Cardiac fibroblast (primary cell): ENCODE data around the gene FGB.

Experiments used
- DNase-seq, 2 donors: peaks; one replicate each; pipeline versions ENCODE4 v3.0.0 to v3.0.0-alpha.2; 2010; ENCODE audit warnings: low read depth in 2 of 2
- H3K4me3 ChIP-seq, 2 donors: replicated peaks in 1 of 2; 1 replicate in 1 of 2; 2 replicates in 1 of 2; pipeline ENCODE4 v1.5.1; 2011; ENCODE audit warnings: low read depth in 2 of 2, low read length in 2 of 2, mild to moderate bottlenecking in 2 of 2, moderate library complexity in 1 of 2
- CTCF ChIP-seq: IDR thresholded peaks from one replicate; pipeline ENCODE4 v1.5.1; 2011; ENCODE audit warnings: low read depth, mild to moderate bottlenecking, low read length, inconsistent platforms

The FGB gene

DNA sequence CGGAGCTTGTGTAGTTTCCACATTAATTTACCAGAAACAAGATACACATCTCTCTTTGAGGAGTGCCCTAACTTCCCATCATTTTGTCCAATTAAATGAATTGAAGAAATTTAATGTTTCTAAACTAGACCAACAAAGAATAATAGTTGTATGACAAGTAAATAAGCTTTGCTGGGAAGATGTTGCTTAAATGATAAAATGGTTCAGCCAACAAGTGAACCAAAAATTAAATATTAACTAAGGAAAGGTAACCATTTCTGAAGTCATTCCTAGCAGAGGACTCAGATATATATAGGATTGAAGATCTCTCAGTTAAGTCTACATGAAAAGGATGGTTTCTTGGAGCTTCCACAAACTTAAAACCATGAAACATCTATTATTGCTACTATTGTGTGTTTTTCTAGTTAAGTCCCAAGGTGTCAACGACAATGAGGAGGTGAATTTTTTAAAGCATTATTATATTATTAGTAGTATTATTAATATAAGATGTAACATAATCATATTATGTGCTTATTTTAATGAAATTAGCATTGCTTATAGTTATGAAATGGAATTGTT, at the start of gene FGB:
TSS of gene FGB (plus strand) at position 315 of the 558 bp plus-strand sequence. CDS start at position 323, 8 bp downstream.
- no peak within 1 kb of the TSS for H3K4me3 ChIP-seq
- TF ChIP-seq CTCF, result no peak
- no peak for DNase-seq

DNA sequence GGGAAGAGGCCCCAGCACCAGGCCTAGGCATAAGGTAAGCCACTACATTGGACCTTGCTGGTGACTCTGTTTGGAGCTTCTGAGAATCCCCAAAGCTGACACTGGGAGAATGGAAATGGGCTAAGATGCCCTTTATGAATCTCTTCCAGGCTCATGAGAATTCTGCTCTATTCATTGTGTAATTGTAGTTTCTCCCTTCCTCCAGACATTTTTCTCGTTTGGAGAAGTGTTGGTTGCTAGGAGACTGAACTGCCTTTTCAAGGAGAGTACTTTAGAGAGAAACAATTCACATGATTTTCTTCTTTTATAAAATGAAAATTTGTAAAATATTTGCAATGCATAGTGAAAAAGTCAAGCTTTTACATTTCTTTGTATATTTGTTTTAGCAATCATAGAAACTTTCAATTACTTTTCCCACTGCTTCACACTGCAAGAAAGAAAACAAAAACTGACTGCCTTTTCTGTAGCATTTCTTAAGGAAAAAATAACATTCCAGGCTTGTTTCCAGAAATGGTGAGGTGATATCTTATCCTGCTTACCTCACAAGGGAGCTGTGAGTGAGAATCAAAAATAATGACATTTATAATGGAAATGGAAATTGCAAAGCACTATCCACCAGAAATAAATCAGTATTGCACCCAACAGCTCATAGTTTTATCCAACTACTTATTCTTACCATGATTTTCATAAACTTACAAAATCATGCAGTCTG, 46.3 kb upstream of the FGB start:
- H3K4me3 ChIP-seq, result no peak overlapping the region
- no peak for TF ChIP-seq CTCF
- DNase-seq, result no peak

DNA sequence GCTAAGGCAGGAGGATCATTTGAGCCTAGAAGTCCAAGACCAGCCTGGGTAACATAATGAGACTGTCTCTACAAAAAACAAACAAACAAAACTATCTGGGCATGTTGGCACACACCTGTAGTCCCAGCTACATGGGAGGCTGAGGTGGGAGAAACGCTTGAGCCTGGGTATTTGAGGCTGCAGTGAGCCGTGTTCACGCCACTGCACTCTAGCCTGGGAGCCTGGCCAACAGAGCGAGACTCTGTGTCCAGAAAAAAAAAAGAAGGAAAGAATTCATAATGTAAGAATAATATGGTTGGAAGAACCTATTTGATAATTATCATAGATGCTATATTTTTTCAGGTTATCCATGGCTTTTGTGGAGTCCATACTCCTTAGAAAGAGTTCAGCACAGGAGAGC, 45.2 kb upstream of the FGB start:
- DNase-seq, result no peak
- TF ChIP-seq CTCF, result no peak
- no peak overlapping the region for H3K4me3 ChIP-seq

DNA sequence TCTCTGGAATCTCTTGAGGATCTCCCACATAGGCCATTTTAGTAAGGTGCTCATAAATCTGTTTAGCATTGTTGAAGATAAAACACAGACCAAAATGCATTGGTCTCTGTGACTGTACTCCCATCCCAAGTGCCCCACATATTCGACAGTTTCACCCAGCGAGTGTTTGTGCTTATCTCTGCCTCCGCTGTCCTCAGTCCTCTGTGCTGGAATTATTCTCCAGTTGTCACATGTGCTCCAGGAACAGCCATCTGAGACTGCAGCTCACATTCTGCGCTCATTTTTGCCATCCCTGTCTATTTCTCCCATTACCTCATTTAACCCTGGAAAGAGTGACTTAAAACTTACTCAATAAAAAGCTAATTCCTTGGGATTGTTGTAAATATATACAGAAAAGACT, 43.6 kb upstream of the FGB start:
- no peak for DNase-seq
- no peak overlapping the region for H3K4me3 ChIP-seq
- no peak for TF ChIP-seq CTCF

DNA sequence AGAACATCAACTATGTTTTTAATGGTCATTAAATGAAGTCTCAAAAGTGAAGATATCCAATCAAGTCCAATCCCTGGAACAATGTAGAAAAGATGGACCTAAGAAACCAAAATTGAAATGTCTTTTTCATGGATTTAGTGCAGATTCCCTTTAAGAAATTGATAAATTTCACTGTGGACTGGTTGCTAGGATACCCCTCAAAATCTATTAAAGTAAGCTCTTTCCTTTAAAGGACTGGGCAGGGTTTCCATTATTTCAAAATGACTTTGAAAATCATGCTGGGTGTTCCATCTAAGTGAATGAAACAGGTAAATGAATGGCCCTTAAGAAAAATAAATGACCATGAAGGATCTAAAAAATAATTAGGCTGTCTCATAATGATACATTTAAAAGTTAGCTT, 41.2 kb upstream of the FGB start:
- DNase-seq, result no peak
- H3K4me3 ChIP-seq, result no peak overlapping the region
- no peak for TF ChIP-seq CTCF

- no peak for DNase-seq
- no peak overlapping the region for H3K4me3 ChIP-seq
- TF ChIP-seq CTCF, result no peak
These were observed 36.7 kb upstream of the FGB start for GRCh38 chr4:154526151-154526550.
